Hepatocyte (in vitro differentiated cells): ENCODE results near the gene IGSF8.

ENCODE experiments used
- CTCF ChIP-seq: fragments of 200-600 bp; sonication (generic); IDR thresholded peaks from 2 replicates; pipeline ENCODE4 v1.5.1; 2016; ENCODE audit warnings: antibody characterized with exemption, mild to moderate bottlenecking; ENCODE audit not compliant: poor library complexity
- EZH2 ChIP-seq: fragments of 200-600 bp; sonication (generic); IDR thresholded peaks from 2 replicates; pipeline ENCODE4 v1.6.1; 2016; ENCODE audit warnings: antibody characterized with exemption, mild to moderate bottlenecking, borderline replicate concordance
- EZH2phosphoT487 ChIP-seq: fragments of 200-600 bp; sonication (generic); IDR thresholded peaks from one replicate; pipeline ENCODE4 v1.6.1; 2018; ENCODE audit warnings: antibody characterized with exemption, mild to moderate bottlenecking, low read depth, moderate library complexity; ENCODE audit not compliant: unreplicated experiment, severe bottlenecking

- TF ChIP-seq CTCF (no peak), EZH2 (no peak), EZH2phosphoT487 (no peak)
Observed at GRCh38 chr1:160076295-160076694, 22.1 kb downstream of the IGSF8 start.
